ENCODE results near the gene BTBD7.

BTBD7 gene

DNA sequence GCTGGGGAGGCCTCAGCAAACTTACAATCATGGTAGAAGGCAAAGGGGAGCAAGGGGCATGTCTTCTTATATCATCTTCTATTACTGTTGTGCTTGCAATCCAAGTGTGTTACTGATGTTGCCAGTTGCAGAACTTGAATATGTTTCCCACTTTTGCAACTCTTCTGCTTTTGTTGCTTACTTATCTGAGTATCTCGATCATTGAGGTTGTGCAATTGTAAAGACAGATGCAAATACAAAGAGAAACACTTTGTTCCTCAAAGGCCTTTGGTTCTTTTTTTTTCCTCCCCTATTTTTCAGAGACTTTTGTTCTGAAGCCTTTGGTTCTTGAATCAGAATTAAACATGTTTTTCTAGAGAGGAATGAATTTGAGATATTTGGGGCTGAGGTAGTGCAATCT lies 10.4 kb upstream of the BTBD7 start:
- TF ChIP-seq POLR2A (IDR thresholded peaks at IDR 0.05; ENCODE audit: low read length) = no peak
- no peak for TF ChIP-seq GATA1 (IDR thresholded peaks at IDR 0.05; ENCODE audit: low read depth, low read length)
- DNase-seq = no peak

DNA sequence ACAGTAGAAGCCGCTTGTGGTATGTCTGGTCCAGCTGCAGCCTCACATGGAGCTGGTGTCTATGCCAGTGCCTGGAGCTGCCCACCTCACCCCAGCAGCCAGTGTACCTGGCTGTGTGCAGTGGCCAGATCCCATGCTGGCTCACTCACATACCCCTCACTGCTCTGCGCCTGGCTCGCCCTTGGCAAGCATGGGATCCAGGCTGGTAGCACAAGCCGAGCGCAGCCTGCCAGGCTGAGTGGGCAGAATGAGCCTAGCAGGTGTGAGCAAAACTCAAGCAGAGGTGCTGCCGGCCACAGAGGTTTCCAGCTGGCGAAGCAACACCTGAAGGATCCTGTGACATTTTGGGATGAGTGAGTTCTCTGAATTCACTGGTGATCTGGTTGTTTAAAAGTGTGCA lies 5.0 kb upstream of the BTBD7 start:
- DNase-seq = no peak
- TF ChIP-seq GATA1 (IDR thresholded peaks at IDR 0.05; ENCODE audit: low read depth, low read length) (no peak), POLR2A (IDR thresholded peaks at IDR 0.05; ENCODE audit: low read length) (no peak)

DNA sequence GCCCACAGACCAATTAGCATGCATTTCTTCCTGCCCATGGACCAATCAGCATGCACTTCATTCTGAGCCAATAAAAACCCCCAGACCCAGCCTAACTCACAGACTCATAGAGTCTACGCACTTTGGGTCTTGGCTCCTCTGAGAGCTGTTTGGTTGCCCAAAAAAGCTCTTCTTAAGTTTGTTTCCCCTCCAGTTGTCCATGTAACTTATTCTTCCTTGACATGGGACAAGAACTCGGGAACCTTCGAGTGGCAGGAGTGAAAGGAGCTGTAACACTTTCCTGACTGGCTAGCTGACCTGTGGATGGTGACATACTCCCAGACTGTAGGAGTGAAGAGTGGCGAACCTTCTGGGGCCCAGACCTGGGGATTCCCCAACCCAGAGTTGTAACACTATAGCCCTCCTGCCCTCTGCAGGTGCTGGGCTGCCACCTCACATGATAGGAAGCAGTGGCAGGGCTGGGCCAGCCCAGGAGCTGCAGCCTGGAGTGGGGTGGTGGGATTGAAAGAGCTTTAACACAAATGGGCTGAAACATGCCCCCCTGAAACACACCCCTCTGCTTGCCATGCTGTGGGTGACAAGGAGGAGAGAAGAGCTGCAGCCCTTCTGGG lies 4.4 kb upstream of the BTBD7 start:
- DNase-seq = no peak
- no peak for TF ChIP-seq POLR2A (IDR thresholded peaks at IDR 0.05; ENCODE audit: low read length)
- no peak for TF ChIP-seq GATA1 (IDR thresholded peaks at IDR 0.05; ENCODE audit: low read depth, low read length)

DNA sequence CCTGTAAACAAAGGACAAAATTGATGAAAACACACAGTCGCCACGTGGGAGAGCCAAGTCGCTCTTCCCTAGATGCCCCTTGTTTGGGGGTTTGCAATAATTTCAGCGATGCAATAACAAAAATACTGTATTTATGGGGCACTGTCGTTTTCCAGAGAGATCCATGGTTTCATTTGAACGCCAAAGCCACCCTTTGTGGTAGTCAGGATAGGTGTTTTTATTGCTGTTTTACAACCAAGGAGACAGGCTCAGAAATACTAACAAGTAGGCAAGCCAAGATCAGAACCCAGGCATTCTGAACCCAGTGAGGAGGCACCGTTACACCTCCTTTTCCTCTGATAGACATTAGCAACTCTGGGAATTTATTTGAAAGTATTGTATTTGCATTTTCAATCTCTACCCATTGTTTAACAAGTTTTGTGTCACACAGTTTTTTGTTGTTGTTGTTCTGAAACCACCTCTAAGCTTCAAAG lies 831 bp upstream of the BTBD7 start:
- no peak for DNase-seq
- TF ChIP-seq GATA1 (IDR thresholded peaks at IDR 0.05; ENCODE audit: low read depth, low read length) (no peak), POLR2A (IDR thresholded peaks at IDR 0.05; ENCODE audit: low read length) (no peak)

DNA sequence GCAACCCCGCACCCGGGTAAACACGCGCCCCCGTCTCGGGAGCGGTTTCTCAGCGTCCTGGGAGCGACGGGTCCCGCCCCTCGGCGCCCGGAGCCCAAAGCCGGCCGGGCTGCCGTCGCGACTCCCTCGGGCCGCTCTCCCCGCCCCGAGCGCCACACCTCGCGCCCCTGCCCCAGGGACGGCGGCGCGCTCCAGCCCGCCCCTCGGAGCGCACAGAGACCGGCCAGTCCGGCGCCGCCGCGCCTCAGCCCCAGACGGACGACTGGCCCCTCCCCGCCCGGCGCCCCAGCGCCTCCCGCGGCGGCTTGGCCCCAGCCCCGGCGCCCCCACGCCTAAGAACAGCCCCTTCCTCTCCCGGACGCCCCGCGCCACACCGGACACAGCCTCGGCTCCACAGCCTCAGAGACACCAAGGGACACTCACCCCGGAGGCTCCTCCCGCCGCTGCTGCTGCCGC lies 411 bp downstream of the BTBD7 start:
- peak; percentile 74 to 82 for DNase-seq
- TF ChIP-seq POLR2A (IDR thresholded peaks at IDR 0.05; ENCODE audit: low read length) = no peak
- no peak for TF ChIP-seq GATA1 (IDR thresholded peaks at IDR 0.05; ENCODE audit: low read depth, low read length)

DNA sequence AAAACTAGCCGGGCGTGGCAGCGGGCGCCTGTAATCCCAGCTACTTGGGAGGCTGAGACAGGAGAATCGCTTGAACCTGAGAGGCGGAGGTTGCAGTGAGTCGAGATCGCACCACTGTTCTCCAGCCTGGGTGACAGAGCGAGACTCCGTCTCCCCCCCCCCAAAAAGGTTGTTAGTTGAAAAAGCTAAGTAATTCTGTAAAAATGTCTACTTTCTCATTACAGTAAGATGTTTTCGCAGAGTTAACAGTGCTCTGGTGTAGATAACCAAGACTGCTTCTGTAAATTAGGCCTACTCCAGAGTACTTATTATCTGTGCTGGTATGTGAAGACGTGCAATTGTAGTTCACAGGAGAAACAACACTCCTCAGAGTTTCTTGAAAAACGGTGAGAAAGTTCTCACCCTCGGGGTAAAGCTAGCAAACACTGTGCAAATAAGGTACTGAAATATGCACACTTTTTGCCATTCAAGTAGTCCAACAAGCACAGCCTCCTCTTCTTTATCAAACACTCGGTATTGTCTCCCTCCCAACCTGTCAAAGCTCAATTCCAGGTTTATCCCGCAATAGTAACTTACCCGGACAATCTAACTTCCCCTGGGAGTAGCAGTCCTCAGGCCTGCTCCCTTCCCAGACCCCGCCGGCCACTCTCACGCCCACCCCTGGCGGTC lies 974 bp downstream of the BTBD7 start:
- peak; percentile 53 to 73 for DNase-seq
- TF ChIP-seq GATA1 (IDR thresholded peaks at IDR 0.05; ENCODE audit: low read depth, low read length) (no peak), POLR2A (IDR thresholded peaks at IDR 0.05; ENCODE audit: low read length) (no peak)

DNA sequence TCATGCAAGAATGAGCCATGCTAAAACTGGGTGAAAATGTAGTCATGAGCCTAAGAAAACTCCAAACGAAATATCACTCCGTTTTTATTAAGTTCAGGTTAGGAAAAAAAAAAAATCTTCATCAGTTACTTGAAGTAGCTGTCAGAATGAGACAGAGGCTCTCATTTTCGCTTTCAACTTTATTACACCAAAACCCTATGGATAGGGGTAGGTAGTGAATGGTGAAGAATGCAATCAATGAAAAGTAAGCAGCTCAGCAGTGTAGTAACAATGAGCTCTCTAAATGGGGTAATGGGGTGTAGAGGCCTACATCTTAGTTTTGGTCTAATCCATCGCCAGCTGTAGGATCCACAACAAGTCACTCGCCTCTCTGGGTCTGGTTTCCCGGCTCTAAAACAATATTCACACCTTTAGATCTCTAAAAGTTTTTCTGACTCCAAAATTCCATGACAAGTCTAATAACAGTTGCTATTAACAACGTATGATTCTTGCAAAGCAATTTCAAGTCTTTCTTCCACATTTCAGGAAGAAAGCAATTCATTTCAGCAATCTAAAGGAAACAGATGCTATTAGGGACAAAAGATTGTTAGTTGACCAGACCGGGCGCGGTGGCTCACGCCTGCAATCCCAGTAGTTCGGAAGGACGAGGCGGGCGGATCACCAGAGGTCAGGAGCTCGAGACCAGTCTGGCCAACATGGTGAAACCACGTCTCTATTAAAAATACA lies 1.7 kb downstream of the BTBD7 start:
- DNase-seq = peak; percentile 39 to 54
- TF ChIP-seq POLR2A (IDR thresholded peaks at IDR 0.05; ENCODE audit: low read length) (no peak), GATA1 (IDR thresholded peaks at IDR 0.05; ENCODE audit: low read depth, low read length) (no peak)

DNA sequence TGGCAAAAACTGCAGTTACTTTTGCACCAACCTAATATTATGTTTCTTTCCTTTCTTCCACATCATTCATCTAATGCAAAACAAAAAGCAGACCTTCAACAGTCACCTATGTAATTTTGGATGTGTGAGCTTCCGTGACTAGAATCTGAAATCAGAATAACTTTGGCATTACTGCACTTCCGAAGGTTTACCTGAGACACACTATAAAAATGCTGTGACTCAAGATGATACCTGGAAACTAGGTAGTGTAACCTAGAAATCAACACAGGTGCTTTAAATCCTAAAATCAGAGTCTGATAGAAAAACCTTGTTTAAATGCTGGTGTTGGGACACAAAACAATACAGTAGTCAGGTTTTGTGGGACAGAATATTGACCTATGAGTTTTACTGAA lies 2.2 kb downstream of the BTBD7 start:
- no peak for DNase-seq
- TF ChIP-seq POLR2A (IDR thresholded peaks at IDR 0.05; ENCODE audit: low read length) (no peak), GATA1 (IDR thresholded peaks at IDR 0.05; ENCODE audit: low read depth, low read length) (no peak)

DNA sequence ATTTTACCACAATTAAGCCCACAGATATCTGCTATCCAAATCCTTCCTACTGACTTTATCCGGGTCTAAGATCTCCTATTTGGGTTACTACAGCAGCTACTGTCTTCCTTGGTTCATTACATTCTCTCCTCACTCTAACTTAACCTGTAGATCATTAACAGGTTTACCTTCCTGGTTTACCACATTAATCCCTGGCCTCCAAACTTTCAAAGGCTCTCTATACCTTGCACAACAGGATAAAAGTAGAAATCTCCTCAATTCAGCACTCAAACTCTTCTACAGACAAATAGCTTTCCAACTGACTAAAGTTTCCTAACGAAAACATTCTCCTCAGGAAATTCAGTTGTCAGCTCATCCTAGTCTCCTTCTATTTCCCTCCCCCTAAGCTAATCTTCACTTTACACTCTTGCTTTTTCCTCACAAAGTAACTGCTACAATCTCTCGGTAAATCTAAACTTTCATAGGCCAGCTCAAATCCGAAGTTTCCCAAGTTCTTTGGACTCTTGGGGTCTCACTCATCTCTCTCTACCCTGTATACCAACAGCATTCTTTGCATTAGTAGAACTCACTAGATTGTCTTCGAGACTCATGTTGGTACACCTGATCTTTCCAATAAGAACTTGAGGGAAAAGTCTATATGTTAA lies 2.7 kb downstream of the BTBD7 start:
- TF ChIP-seq GATA1 (IDR thresholded peaks at IDR 0.05; ENCODE audit: low read depth, low read length) (no peak), POLR2A (IDR thresholded peaks at IDR 0.05; ENCODE audit: low read length) (no peak)
- DNase-seq = no peak

DNA sequence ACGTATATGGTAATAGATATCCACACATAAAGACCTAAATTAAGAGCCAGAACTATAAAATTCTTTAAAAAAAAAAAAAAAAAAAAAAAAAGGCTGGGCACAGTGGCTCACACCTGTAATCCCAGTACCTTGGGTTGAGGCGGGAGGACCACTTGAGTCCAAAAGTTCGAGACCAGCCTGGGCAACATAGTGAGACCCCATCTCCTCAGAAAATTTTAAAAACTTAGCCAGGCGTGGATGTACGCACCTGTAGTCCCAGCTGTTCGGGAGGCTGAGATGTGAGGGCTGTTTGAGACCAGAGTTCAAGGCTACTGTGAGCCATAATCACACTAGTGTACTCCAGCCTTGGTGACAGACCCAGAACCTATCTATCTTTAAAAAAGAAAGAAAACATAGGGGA lies 4.3 kb downstream of the BTBD7 start:
- DNase-seq = no peak
- TF ChIP-seq GATA1 (IDR thresholded peaks at IDR 0.05; ENCODE audit: low read depth, low read length) (no peak), POLR2A (IDR thresholded peaks at IDR 0.05; ENCODE audit: low read length) (no peak)

DNA sequence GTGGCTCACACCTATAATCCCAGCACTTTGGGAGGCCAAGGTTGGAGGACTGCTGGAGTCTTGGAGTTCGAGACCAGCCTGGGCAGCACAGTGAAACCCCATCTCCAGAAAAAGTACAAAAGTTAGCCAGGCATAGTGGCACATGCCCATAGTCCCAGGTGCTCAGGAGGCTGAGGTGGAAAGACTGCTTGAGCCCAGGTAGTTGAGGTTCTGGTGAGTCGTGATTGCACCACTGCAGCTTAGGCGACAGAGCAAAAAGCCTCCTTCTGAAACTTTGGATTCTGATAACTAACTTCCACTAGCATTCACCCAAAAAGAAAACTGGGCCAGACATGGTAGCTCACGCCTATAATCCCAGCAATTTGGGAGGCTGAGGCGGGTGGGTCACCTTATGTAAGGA lies 6.6 kb downstream of the BTBD7 start:
- DNase-seq = peak in 1 of 2 experiments; percentile 36

DNA sequence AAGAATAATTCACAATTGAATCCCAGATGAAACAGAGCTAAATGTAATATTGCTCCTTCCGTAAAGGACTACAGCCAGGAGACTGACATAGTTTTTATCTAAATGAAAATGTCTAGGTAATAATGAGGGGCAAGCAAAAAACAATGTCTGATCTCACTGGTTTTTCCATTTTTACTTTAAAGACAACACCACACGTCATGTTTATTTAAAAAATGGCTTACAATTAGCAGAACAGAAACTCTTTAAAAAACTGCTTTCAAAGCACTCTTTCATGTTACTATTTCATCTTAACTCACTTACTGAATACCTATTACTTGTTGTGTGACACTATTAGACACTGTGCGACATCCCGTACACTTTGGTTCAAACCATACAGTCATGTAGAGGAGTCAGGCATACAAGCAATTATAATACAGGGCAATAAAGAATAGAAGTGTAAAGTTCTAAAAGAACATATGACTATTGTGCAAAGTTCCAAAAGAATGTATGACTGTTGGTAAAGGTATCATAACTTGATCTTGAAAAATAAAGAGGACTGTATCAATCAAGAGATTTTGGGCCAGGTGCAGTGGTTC lies 9.1 kb downstream of the BTBD7 start:
- TF ChIP-seq GATA1 (IDR thresholded peaks at IDR 0.05; ENCODE audit: low read depth, low read length) = no peak
- TF ChIP-seq POLR2A (IDR thresholded peaks at IDR 0.05; ENCODE audit: low read length) = no peak
- DNase-seq = no peak

More for the DNA sequence above, 6.6 kb downstream of the BTBD7 start:
- no peak for TF ChIP-seq POLR2A (IDR thresholded peaks at IDR 0.05; ENCODE audit: low read length)
- TF ChIP-seq GATA1 (IDR thresholded peaks at IDR 0.05; ENCODE audit: low read depth, low read length) = no peak

DNA sequence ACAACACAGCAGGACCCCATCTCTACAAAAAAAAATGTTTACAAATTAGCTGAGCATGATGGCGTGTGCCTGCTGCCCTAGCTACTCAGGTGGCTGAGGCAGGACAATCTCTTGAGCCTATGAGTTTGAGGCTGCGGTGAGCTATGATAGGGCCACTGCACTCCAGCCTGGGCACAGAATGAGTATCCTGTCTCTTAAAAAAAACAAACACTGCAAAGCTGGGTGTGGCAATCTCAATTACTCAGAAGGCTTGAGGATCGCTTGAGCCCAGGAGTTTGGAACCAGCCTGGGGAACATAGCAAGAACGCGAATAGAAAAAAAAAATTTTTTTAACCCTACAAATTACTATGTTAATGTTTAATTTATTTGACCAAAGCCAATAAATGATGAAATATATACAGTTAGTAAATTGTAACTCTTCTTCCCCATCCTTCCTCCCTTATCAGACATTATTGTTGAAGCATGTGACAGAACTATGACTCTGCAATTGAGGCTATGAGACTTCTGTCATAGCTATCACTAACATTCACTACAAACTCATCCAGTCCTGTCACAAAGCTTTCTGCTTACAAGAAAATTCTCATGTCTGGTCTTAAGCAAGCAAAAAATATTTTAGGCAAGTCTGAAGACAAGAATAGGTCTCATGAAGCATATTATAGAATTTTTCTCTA lies 9.8 kb downstream of the BTBD7 start:
- TF ChIP-seq POLR2A (IDR thresholded peaks at IDR 0.05; ENCODE audit: low read length) (no peak), GATA1 (IDR thresholded peaks at IDR 0.05; ENCODE audit: low read depth, low read length) (no peak)
- DNase-seq = peak; percentile 84

All from erythroblast (primary cell).